Measurements from ENCODE around the gene MLLT6. TPM values are rescaled to one million over a fixed set of nuclear protein-coding genes. Genes with fewer than 3 reads are reported as not detected.
A peak's percentile ranks its signal among the peaks of the same experiment; 100 is the strongest.

MLLT6 gene
- total and polyA plus RNA-seq, 2 of the 13 experiments (the other 11 are each of a cell fraction or from before 2014, with no cell fraction given), result 50.7 to 69.5 TPM

GRCh38 chr17:38705803-38706504, 881 bp downstream of the MLLT6 start (continued):
- TF ChIP-seq MXD3 (CRISPR knock-in tag; IDR thresholded peaks at IDR 0.05) (no peak), THRA (CRISPR knock-in tag; IDR thresholded peaks at IDR 0.05; ENCODE audit: borderline replicate concordance) (no peak; the same call in 1 of the 2 replicates), HMGA1 (CRISPR knock-in tag; conservative IDR thresholded peaks at IDR 0.05) (no peak), NCOA1 (CRISPR knock-in tag; IDR thresholded peaks at IDR 0.05) (peak; percentile 75), ZFY (CRISPR knock-in tag; IDR thresholded peaks at IDR 0.05) (no peak), TBL1XR1 (IDR thresholded peaks at IDR 0.05; ENCODE audit: borderline replicate concordance, low read length, partially characterized antibody) (no peak), ZNF7 (CRISPR knock-in tag; IDR thresholded peaks at IDR 0.05) (no peak), NAIF1 (CRISPR knock-in tag; IDR thresholded peaks at IDR 0.05; ENCODE audit: borderline replicate concordance) (no peak), RBM22 (optimal IDR thresholded peaks at IDR 0.05; ENCODE audit: low read length) (peak; percentile 76), TCF12 (IDR thresholded peaks at IDR 0.05) (no peak), TCF12 (CRISPR knock-in tag; IDR thresholded peaks at IDR 0.05) (peak; percentile 86), NFIC (IDR thresholded peaks at IDR 0.05; ENCODE audit: low read length) (no peak), ZIK1 (CRISPR knock-in tag; IDR thresholded peaks at IDR 0.05; ENCODE audit: borderline replicate concordance, low read depth) (no peak; the same call in 1 of the 2 replicates), ZNF546 (CRISPR knock-in tag; conservative IDR thresholded peaks at IDR 0.05) (no peak), ZNF589 (CRISPR knock-in tag; conservative IDR thresholded peaks at IDR 0.05) (no peak), ZNF674 (CRISPR knock-in tag; IDR thresholded peaks at IDR 0.05; ENCODE audit: low read depth) (no peak), TAF1 (CRISPR knock-in tag; IDR thresholded peaks at IDR 0.05) (peak; percentile 52; the same call in 1 of the 2 replicates), ZNF792 (CRISPR knock-in tag; IDR thresholded peaks at IDR 0.05) (no peak), RELA (CRISPR knock-in tag; IDR thresholded peaks at IDR 0.05) (0 out of 2 replicates have a peak, but pooled peaks have one; percentile 41), NFYB (CRISPR knock-in tag; IDR thresholded peaks at IDR 0.05) (no peak), MTA3 (CRISPR knock-in tag; IDR thresholded peaks at IDR 0.05) (no peak), ZNF644 (CRISPR knock-in tag; IDR thresholded peaks at IDR 0.05; ENCODE audit: low read depth) (no peak), ZNF619 (CRISPR knock-in tag; IDR thresholded peaks at IDR 0.05) (no peak), PHF5A (CRISPR knock-in tag; IDR thresholded peaks at IDR 0.05; ENCODE audit: low read depth, unreplicated experiment) (no peak), NR2C2 (CRISPR knock-in tag; IDR thresholded peaks at IDR 0.05; ENCODE audit: borderline replicate concordance) (peak; percentile 67), ZNF354B (CRISPR knock-in tag; IDR thresholded peaks at IDR 0.05) (no peak), PITX1 (CRISPR knock-in tag; IDR thresholded peaks at IDR 0.05) (no peak; the same call in 1 of the 2 replicates)

Data from HepG2 (cell line).